ENCODE data around the gene RNF223.

DNA sequence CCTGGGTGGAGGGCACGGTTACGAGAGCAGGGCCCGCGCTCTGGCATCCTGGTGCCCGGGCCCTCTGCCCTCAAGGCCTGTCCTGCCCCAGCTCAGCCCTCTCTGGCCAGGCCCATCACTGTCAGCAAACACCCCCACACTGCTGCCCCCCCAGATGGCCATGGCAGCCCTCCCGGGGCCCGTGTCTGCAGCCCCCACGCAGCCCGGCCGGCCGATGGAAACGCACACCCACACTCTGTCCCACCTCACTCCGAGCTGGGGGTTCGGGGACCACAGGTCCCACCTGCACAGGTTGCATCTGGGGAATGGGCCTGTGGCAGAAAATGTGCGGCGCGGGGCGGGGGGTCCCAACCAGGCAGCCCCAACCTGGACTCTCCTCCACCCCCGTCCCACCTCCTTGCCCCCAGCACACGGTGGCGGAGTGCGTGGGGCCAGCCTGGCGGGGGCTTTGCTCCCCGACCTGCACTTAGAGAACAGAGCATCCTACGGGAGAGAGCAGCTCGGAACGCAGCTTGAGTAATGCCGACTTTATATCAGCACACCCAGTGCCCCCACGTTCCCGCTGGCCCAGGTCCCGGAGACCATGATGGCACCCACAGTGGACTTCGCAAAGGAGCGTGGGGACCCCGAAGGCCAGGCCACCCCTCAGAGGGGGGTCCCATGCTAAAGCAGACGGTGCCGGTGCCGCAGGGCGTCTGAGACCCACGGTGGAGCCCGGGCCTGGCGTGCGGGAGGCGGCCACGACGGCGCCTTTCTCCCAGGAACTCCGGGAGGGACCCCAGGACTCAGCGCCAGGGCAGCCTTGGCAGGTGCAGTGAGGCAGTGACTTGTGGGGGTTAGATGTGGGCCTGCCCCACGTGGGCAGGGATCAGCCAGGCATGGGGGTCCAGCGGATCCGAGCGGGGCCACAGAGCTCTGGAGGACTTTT is 7.5 kb upstream of the RNF223 start:
- TF ChIP-seq, protein P1, sequence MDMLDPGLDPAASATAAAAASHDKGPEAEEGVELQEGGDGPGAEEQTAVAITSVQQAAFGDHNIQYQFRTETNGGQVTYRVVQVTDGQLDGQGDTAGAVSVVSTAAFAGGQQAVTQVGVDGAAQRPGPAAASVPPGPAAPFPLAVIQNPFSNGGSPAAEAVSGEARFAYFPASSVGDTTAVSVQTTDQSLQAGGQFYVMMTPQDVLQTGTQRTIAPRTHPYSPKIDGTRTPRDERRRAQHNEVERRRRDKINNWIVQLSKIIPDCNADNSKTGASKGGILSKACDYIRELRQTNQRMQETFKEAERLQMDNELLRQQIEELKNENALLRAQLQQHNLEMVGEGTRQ (IDR thresholded peaks at IDR 0.05) = no peak
- TF ChIP-seq, protein P2, sequence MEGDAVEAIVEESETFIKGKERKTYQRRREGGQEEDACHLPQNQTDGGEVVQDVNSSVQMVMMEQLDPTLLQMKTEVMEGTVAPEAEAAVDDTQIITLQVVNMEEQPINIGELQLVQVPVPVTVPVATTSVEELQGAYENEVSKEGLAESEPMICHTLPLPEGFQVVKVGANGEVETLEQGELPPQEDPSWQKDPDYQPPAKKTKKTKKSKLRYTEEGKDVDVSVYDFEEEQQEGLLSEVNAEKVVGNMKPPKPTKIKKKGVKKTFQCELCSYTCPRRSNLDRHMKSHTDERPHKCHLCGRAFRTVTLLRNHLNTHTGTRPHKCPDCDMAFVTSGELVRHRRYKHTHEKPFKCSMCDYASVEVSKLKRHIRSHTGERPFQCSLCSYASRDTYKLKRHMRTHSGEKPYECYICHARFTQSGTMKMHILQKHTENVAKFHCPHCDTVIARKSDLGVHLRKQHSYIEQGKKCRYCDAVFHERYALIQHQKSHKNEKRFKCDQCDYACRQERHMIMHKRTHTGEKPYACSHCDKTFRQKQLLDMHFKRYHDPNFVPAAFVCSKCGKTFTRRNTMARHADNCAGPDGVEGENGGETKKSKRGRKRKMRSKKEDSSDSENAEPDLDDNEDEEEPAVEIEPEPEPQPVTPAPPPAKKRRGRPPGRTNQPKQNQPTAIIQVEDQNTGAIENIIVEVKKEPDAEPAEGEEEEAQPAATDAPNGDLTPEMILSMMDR (IDR thresholded peaks at IDR 0.05) = no peak
- TF ChIP-seq HOXA7 (CRISPR knock-in tag; IDR thresholded peaks at IDR 0.05) = no peak
- no peak for TF ChIP-seq MAFK (IDR thresholded peaks at IDR 0.05; ENCODE audit: partially characterized antibody)
- TF ChIP-seq MYC (IDR thresholded peaks at IDR 0.05; ENCODE audit: borderline replicate concordance, low read length) = no peak
- no peak for TF ChIP-seq CEBPB (IDR thresholded peaks at IDR 0.05)
- TF ChIP-seq, protein P3, sequence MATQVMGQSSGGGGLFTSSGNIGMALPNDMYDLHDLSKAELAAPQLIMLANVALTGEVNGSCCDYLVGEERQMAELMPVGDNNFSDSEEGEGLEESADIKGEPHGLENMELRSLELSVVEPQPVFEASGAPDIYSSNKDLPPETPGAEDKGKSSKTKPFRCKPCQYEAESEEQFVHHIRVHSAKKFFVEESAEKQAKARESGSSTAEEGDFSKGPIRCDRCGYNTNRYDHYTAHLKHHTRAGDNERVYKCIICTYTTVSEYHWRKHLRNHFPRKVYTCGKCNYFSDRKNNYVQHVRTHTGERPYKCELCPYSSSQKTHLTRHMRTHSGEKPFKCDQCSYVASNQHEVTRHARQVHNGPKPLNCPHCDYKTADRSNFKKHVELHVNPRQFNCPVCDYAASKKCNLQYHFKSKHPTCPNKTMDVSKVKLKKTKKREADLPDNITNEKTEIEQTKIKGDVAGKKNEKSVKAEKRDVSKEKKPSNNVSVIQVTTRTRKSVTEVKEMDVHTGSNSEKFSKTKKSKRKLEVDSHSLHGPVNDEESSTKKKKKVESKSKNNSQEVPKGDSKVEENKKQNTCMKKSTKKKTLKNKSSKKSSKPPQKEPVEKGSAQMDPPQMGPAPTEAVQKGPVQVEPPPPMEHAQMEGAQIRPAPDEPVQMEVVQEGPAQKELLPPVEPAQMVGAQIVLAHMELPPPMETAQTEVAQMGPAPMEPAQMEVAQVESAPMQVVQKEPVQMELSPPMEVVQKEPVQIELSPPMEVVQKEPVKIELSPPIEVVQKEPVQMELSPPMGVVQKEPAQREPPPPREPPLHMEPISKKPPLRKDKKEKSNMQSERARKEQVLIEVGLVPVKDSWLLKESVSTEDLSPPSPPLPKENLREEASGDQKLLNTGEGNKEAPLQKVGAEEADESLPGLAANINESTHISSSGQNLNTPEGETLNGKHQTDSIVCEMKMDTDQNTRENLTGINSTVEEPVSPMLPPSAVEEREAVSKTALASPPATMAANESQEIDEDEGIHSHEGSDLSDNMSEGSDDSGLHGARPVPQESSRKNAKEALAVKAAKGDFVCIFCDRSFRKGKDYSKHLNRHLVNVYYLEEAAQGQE (IDR thresholded peaks at IDR 0.05) = no peak
